GM18511 (cell line): ENCODE measurements around the gene EFCAB6.

Source experiments
- ATAC-seq: cut with Tn5 transposase; IDR thresholded peaks from one replicate; pipeline ENCODE4 v1.9.1; 2021; ENCODE audit warnings: mild to moderate bottlenecking, moderate library complexity; ENCODE audit not compliant: unreplicated experiment

EFCAB6 gene

DNA sequence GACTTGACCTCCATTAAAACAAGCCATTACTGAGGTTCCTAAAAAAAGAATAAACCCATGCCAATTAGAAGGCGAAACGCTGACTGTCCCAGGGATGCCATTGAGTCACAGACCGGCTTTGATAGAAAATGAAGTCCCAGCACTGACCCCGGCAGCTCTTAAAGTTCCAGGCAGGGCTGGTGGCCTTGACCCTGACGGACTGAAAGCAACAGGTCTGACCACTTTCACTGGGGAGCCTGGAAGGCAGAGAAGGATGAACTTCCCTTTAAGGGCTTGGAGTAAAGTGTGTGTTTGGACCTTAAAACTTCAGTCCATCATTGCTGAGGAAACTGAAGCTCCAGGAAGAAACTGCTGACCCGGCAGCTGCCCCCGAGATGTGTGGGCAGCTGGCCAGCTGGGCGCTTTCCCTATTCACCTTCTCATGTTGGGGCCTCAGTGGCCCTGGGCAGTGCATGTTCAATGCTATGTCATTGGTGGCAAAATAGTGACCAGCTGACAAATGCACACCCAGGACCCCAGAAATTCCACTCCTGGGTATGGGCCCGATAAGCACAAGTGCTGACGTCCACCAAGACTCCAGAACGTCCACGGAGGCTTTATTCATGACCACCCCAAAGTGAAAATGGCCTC, 18.9 kb upstream of the EFCAB6 start:
- ATAC-seq = no peak

DNA sequence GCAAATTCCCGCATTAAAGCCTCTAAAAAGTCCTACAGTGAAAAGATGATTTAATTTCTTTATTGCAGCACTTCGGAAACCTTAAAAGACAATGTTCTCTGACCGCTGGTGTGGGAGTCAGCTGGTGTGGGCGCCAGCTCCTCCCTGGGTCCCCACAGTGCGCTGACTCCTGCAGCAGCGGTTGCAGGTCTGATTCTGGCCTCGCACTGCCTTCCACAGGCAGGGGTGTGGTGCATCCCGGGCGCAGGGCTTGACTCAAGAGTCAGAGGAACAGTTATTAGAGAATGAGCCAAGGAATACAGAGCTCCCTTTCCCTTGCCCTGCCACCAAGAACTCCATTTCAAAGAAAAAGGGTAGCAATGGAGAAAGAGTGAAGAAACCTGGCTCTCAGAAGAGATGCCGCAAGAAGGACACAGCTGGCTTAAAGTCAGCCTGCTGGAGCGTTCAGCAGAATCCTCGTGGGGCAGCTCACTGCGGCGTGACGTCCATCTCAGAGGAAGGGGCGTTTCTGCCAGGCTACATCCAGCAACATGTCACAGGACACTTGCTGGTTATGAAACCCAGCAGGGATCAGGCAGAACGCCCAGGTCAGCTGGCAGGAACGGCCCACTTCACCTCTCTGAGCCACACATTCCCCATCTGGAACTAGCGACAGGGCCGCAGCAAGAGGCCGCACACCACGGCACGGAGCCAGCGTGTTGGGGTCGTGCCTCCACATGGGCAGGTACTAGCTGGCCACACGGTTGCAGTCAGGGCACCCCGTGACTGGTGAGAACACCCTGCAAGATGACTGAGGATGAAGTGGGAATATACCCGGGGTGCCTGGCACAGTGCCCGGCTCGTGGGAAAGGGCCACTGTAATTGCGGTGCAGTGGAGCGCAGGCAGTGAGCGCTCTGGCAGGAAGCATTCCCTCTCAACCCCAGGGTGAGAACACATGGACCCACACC, 18.1 kb upstream of the EFCAB6 start:
- ATAC-seq = no peak

DNA sequence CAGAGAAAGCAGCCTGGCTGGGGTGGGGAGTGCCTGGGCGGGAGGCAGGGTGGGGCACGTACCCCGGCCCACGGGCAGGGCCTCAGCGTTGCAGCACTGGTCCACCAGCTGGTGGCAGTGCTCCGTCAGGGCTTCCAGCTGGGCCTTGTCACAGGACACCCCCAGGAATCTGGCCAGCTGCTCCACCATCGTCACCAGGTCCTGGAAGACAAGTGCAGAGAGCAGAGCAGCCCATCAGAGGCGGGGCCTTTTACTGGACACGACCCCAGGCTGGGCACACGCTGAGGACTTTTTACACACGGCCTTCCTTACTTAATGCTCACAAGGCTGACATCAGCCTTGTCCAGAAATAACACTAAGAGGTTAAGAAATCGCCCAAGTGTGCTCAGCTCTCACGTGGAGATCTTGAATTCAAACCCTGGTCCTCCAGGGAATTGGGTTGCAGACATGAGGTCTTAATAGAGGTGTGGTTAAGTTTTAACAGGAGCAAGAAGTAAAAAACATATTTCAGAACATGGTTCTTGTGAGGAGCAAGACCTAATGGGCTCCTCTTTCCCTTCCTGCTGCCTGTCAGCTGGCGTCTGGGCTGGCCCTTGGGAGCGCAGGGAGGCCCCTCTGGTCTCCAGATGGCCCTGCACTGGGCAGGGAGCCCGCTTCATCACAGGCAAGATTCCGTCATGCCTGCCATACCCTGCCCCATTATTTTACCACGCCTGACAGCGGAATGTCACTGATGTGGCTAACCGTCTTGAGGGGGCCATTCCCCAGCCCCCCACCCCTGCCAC, 17.1 kb upstream of the EFCAB6 start:
- ATAC-seq = no peak

DNA sequence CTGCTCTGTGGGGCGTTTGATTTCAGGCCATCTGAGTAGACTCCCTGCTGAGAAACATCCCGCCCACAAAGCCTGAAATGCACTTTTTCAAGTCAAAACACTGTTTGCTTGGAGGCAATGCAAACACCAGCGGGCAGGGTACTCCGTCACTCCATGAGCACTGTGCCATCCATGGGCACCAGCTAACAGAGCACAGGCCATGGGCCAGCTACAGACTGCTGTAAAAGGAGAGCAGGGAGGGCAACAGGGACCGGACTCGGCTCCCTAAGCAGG, 16.6 kb upstream of the EFCAB6 start:
- ATAC-seq = no peak

DNA sequence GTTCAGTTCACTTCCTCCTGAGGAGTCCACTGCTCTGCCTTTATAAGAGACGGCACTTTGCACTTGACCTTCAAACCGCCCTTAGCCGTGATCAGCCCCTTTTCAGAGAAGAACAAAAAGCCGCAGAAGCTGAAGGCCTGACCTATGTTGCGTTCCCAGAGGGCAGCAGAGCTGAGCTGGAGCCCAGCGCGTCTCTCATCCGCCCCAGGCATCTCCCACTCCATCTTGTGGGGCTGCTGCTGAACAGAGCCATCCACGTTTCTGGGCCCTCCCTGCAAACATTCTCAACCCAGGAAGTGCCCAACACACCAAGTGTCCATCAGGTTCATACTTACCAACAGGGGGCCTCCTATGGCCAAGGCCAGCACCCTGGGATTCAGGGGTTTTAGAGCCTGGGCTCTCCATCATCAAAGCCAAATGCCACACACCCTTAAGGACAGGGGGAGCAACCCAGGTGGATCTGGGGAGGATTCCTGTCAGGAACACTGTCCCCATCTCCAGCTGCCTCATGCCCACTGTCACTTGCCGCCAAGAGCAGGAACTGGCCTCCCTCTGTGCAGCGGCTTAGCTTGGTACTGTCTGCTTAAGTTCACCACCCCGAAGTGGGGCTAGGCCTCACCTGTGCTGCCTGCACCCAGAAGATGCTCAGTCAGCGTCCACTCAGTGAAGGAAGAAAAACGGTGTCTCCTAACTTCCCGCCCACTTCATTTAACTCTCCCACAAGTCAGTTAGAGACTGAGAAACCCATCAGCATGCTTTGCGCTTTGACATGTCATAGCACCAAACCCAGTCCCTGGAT, 16.0 kb upstream of the EFCAB6 start:
- no peak for ATAC-seq

DNA sequence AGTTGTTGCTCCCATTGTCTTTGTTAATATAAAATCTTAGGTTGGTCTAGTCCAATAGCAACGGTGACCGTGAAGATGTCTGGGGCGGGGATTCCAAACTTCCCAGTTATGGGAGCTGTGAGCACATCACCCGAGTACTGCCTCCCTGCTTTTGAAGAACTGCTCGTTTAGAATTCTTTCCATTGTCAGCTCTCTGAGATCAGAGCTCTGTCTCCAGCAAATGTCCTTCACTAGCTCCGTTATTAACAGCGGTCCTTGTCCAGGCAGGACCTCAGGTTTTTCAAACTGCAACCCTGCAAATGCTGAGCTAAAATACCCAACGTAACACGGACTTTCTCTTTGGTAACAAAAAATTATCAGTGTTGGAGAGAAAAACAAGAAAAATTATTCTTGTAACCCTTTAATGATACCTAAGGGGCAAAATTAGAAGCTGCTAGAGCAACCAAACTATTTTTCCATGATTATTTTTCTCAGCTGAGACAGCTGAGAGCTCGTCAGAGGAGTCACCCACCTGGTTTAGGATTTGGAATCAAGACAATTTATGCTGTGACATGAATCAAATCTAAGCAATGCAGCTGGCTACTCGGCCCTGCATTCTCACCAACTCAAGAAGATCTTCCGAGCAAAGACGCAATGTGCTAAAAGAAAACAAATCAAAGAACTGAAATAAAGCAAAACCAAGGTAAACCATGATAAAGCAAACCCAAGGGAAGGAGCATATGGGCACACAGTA, 15.1 kb upstream of the EFCAB6 start:
- ATAC-seq = no peak

DNA sequence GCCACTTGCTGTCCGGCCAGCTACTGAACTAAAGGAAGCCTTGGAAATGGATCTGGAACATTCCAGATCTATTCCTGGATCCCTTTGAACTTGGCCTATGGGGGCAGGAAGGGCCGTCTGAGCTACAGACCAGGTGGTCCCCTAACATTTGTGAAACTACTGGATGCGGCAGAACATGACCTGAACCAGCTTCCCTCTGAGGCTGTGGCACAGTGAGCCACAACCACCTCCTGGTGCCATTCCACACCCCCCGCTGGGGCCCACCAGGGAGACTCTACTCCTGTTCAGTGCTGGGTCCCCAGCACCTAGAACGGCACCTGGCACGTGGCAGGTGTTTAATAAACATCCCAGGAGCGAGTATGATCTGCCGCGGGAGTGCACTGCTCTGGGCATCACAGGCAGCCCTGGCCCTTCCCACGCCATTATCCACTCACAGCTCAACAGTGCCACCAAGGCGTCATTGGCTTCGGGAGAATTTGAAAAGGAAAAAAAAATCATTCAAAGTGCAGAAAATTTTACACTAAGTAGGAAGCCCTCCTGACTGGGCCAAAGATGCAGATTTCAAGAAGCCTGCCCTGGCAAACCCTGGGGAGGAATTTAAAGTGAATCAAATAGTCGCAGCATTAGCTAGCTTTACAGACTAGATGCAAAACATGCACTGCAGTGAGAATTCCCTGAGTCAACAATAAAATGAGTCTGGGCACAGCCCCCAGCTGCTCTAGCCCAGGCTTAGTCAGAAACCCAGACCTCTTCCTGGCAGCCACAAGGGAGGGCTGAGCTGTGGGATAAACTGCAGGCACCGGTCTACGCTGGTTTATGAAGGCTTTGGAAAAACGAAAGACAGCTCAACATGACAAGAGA, 14.3 kb upstream of the EFCAB6 start:
- ATAC-seq = no peak

DNA sequence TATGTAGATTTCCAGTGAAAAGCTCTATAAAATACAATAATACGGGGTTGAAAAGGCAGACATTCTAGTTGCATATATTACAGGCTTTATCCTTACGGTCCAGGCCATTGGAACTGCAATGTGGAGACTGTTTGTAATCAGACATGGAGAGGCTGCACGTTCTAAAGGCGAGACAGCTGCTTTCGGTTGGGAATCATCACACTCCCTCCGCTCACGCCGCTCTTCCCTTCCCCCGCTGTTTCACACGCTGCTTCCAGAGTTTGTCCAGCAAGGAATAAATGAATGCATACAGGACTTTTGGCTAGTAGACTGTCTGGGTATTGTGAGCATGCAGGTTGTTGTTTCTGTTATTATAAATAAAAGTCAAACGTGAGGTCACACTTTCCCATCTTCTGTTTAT, 13.5 kb upstream of the EFCAB6 start:
- no peak for ATAC-seq

DNA sequence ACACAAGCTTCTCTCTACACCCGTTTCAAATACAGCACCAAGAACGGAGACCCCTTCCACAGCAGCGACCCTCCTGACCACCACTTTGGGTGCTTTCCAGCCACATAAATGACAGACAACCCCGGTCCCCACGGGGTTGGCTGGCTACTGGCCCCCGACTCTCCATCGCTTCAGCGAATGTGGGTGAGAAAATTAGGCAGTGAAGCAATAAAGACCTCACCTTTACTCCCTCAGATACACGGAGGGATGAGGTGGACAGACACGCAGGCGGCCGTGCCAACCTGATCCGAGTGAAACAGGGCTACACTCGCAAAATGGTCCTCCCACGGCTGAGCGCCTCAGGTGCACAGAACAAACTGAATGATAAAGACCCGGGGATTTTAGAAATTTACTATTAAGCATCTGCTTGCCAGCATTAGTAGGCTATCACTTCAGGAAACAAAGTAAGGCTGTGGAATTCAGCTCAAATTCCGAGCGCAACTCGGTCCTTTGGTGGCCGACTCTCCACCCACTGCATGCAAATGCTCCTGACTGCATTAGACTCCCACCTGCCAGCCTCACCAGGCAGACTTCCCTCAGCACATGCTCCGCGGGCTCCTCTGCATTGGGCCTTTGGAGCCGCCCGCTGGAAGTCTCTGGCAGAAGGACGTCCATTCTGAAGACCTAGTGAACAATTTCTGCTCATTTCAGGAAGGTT, 12.8 kb upstream of the EFCAB6 start:
- no peak for ATAC-seq

DNA sequence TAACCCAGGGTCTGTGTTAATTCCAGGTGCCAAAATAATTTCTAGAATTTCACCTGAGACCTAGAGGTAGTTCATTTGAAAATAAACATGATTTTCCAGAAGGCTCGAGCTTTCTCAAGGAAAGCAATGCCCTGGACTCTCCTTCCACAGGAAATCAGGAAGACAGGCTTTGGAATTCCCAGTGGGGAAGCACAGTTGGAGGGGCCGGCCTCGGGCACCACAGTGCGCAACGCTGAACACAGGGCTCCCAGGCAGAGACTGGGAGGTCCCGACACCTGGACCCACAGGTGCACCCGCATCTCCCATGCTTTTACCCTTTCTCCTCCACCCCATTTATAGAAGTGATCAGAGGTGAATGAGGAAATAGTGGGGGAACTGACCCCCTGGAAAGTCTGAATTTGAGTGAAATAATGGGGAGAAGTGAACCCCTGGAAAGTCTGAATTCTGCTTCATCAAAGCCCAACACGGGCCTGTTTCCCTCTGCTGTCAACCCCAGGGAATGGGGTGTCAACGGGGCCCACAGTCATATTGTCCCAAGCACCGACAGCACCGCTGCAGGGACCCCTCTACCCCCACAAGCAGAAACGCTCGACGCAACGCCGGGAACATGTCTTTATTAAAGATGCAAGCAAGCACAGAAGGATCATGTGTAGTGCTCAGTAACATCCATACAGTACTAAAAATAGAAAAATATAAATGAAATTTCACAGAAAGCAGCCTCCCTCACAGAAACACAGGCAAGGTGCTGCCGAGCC, 12.0 kb upstream of the EFCAB6 start:
- no peak for ATAC-seq

DNA sequence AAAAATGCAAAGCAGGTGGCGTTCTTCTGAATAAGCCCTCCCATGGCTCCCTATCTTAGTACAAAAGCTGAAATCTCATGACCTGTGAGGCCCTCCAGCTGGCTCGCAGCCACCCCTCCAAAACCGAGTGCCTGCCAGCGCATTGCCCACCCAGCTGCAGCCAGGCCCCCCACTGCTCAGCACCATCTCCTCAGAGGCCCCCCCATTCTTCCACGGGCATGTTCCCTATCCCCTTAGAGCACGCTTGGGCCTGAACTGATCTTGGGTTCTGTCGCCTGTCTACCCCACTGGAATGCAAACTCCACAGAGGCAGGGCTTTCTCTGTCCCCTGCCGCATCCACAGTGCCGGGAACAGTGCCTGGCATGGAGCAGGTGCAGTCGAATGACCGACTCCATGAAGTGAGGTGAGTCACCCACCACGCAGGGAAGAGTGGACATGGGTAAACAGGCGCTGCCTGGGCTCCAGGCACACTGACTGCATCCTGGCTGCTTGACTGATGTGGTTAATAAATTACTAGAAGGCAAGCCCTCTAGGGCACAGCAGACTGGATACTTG, 11.3 kb upstream of the EFCAB6 start:
- no peak for ATAC-seq

DNA sequence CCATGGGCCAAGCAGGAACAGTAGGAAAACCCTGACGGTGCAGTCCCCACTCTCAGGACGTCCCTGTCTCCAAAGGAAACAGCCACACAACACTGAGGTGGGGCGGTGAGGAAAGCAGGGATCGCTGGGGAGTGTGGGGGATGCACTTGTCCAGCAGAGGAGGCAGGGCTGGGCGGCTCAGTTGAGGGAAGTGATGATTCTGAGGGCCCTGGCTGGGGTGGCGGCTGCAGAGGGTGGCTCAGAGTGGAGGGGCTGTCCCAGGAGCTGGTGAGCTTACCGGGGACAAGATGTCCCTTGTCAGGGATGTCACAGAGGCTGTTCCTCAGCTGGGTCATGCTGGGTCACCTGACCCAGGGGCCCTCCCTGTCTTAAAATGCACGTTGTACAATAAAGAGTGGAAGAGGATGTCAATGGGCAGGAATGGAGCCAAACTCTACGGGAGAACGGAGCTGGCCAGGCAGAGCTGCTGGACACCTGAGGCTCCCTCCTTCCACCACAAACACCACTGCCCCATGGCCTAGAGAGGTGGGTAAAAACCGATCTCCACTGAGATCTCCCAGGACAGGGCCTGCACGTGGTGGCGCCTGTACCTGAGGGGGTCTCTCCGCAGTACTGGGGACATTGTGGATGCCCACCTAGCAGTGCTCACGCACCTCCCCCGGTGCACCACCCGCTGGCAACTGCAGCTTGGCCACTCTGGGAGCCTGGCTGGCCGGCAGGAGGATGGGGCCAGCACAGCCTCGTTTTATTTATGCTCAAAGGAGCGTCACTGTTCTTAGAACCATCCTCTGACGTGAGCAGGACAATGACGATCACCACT, 9.7 kb upstream of the EFCAB6 start:
- ATAC-seq = no peak

DNA sequence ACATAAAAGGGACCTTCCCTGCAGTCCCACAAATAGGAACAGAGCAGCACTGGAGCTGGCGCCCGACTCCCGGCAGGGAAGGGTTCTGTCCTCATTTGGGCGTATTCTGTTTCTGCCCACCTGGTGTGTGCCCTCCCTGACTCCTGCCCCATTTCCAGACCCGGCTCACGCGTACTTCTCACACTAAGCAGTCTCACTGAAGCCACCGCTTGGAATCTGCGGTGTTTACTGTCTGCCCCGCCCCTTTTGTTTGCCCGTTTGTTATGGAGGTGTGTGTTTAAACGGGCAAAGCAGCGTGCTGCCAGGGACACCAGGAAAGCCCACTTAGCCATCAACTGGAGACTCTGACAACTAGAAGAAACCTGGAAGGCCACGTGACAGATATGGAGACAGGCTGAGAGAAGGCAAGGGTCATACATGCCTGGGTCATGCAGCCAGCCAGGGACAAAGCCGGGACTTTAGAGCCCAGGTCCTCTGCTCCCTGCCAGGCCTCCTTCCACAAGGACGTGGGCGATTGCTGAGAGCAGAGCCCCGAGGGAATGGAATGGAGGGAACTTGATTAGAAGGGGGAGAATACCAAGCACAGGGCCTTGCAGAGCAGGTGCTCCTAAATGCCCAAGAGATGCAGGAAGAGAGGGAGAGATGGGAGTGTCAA, 8.7 kb upstream of the EFCAB6 start:
- ATAC-seq = no peak

DNA sequence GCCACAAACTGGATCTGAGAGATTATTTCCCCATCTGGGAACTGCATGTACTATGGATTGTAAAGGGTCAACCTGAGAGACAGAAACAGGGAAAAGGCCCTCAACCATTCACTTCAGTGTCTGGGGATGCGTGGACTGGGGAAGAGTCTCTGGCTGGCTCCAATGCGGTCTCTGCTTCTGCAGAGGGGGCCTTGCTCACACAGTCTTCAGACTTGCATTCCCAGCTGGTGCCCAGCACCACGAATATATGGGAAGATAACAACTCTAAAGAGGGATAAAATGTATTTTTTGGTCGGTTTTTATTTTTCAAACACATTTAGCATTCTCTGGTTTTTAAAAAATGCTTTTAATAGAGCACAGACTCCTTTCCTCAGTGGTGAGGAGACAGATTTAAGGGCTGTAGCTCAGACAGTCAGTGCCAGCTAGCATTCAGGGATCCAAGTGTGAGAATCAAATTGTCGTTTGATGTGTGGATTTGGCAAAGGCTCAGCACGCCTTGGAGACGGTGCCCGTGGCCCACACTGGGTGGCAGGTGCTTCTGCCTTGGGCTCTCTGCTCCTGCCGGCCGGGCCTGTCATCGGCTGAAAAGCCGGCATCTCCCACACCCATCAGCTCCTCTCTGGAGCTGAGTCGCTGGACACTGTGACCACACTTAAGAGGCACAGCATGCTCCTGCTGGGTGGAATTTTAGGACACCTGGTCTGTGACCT, 8.0 kb upstream of the EFCAB6 start:
- ATAC-seq = no peak

DNA sequence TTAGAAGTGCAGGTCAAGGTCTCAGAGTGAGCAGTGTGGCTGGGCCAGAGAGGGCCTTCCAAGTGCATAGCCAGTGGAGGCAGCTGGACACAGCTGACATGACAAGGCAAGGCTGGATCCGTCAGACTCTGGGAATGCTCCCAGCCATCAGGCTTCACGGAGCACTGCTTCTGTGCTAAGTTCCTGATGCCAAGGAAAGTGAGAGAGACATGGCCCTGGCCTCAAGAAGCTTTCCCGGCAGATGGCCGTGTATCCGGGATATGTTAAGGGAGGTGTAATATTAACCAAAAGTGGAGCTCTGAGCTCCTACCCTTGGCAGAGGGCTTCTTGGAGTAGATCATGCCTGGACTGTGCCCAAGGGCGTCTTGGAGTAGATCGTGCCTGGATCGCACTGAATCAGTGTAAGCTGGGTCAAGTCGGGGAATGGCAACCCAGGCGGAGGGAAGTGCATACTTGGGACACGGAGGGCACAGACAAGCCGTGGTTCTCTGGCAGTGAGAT, 7.4 kb upstream of the EFCAB6 start:
- ATAC-seq = no peak

DNA sequence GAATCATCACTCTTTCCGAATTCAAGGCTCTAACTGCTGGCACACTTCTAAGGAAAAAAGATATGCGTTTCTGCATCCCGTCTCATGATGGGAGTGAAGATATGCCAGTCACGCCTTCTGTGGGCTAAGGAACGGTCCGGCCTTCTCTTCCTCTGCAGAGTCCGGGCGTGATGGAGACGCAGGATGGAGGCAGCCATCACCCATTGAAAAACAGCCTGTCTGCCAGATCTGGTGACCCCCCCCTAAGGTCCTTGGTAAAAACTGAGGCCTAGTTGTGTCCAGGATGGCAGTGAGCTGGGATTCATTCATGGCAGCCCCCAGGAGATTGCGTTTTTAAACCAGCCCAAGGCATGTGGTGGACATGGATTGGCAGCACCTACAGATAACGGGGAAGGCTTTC, 6.9 kb upstream of the EFCAB6 start:
- ATAC-seq = no peak
